ENCODE data around the gene PYCARD. TPM values are rescaled to one million over a fixed set of nuclear protein-coding genes. Genes with fewer than 3 reads are reported as not detected.

Gene PYCARD
- total and polyA plus RNA-seq, 9 of the 15 experiments (the other 6 are each of a cell fraction or from before 2014, with no cell fraction given), result 1.3 to 28.4 (median 6.0) TPM

GRCh38 chr16:31181102-31181830, 21.3 kb downstream of the PYCARD start:
- TSS peak; percentile 38 for BruUV-seq (replicated peaks)
- POLR2A ChIA-PET, result interaction anchor here (0.6 to 2.8 kb wide), 50 partner anchors 10 to 700 kb away, joined by 3 to 63 read pairs (median 6); partner anchors contain the start of genes HSD3B7, KAT8, PRSS36 and PRSS8
- CTCF ChIA-PET (ENCODE audit: low intra/inter-chr PET ratio), result no interaction called here
- WGBS (ENCODE audit: insufficient coverage, low coverage, missing lambda C conversion rate), result 2% methylated on average over 30 of the region's 31 CpGs
- in situ Hi-C loops (cut with MboI), result no loop called here
- Histone ChIP-seq H3K4me1 (replicated peaks in 1 of 2; ENCODE audit: control insufficient read depth in 2 of 2, insufficient read depth in 2 of 2, low read length in 2 of 2) (peaks cover 18 to 22% of the 10 kb centered on the region in 2 experiments), H3K9ac (ENCODE audit: insufficient read depth in 1 of 2, low read depth in 2 of 2, low read length in 2 of 2) (peak overlapping the region; percentile 98), H3K27ac (ENCODE audit: extremely low read depth, low read depth, low read length) (peak overlapping the region; percentile 100), H3K36me3 (ENCODE audit: control insufficient read depth, insufficient read depth, low read length) (peaks cover 51% of the 10 kb centered on the region), H2AFZ (ENCODE audit: low read depth, low read length) (no peak overlapping the region), H3K4me3 (peak overlapping the region; percentile 81), H3K27me3 (ENCODE audit: control insufficient read depth in 2 of 2, insufficient read depth in 2 of 2, low read length in 2 of 2) (no peaks in the 10 kb centered on the region; a peak in 1 of 5 replicates), H3K9me3 (replicated peaks; ENCODE audit: control insufficient read depth, insufficient read depth, low read depth, low read length) (no peaks in the 10 kb centered on the region), H3K4me2 (ENCODE audit: insufficient read depth, low read length) (peak overlapping the region; percentile 87), H3K9me1 (ENCODE audit: control insufficient read depth, insufficient read depth, low read length) (peaks cover 4% of the 10 kb centered on the region), H4K20me1 (replicated peaks; ENCODE audit: control insufficient read depth, insufficient read depth, low read length) (peaks cover 48% of the 10 kb centered on the region), H3K79me2 (ENCODE audit: control insufficient read depth, insufficient read depth, low read length) (peaks cover 70% of the 10 kb centered on the region)
- intact Hi-C loops (cut with micrococcal nuclease), result loop anchor here (10.0 kb wide), 1 partner anchor 264 kb away; the partner anchor contains the start of gene ZNF843
- peak; percentile 37 to 78 (median 50) for DNase-seq (ENCODE audit: extremely low read depth in 1 of 4, low spot score in 3 of 4)
- FAIRE-seq, result peak; percentile 6
- peak; percentile 49 for ATAC-seq
- TF ChIP-seq CHD1 (IDR thresholded peaks at IDR 0.05; ENCODE audit: low read length), result peak; percentile 65
- TF ChIP-seq CHD4 (IDR thresholded peaks at IDR 0.05; ENCODE audit: insufficient read depth, insufficient replicate concordance, low read depth, low read length, poor library complexity, severe bottlenecking), result no peak
- TF ChIP-seq RFX1 (IDR thresholded peaks at IDR 0.05), result no peak
- no peak for TF ChIP-seq THAP12 (CRISPR knock-in tag; IDR thresholded peaks at IDR 0.05)
- TF ChIP-seq BRCA1 (IDR thresholded peaks at IDR 0.05), result no peak
- TF ChIP-seq BRCA1 (CRISPR knock-in tag; IDR thresholded peaks at IDR 0.05), result 0 out of 2 replicates have a peak, but pooled peaks have one; percentile 35
- no peak for TF ChIP-seq MAFF (IDR thresholded peaks at IDR 0.05; ENCODE audit: low read length)
- TF ChIP-seq MAX (CRISPR knock-in tag; IDR thresholded peaks at IDR 0.05), result no peak
- TF ChIP-seq HDAC1 (IDR thresholded peaks at IDR 0.05), result peak in 1 of 2 experiments; percentile 34; a peak in 2 of 4 replicates
- TF ChIP-seq ATF3 (IDR thresholded peaks at IDR 0.05), result no peak
- 0 out of 2 replicates have a peak, but pooled peaks have one; percentile 1 for TF ChIP-seq ATF3 (CRISPR knock-in tag; conservative IDR thresholded peaks at IDR 0.05)
- no peak for TF ChIP-seq ZNF76 (CRISPR knock-in tag; IDR thresholded peaks at IDR 0.05; ENCODE audit: borderline replicate concordance)
- no peak for TF ChIP-seq TCF3 (CRISPR knock-in tag; IDR thresholded peaks at IDR 0.05)
- 0 out of 2 replicates have a peak, but pooled peaks have one; percentile 18 for TF ChIP-seq ZNF12 (CRISPR knock-in tag; IDR thresholded peaks at IDR 0.05)
- no peak for TF ChIP-seq JUND (IDR thresholded peaks at IDR 0.05; ENCODE audit: borderline replicate concordance, low read depth, low read length)
- TF ChIP-seq JUND (tag; IDR thresholded peaks at IDR 0.05; ENCODE audit: borderline replicate concordance, low read depth, low read length), result no peak
- TF ChIP-seq ZNF3 (CRISPR knock-in tag; IDR thresholded peaks at IDR 0.05), result no peak
- no peak for TF ChIP-seq SETDB1 (IDR thresholded peaks at IDR 0.05; ENCODE audit: low read length)
- TF ChIP-seq STAG1 (CRISPR knock-in tag; IDR thresholded peaks at IDR 0.05; ENCODE audit: borderline replicate concordance), result peak; percentile 19; the same call in 1 of the 2 replicates

Measured in K562 (cell line).